Mesenchymal stem cell (in vitro differentiated cells and primary cell): Measurements from ENCODE around the gene PARD3B.

ENCODE experiments used
- DNase-seq: peaks from one replicate; pipeline ENCODE4 v3.0.0-alpha.2; 2013
- H2AFZ ChIP-seq: one replicate; pipeline ENCODE4 v1.6.1; 2013; ENCODE audit warnings: low read depth, mild to moderate bottlenecking, control low read depth, inconsistent platforms, low read length, moderate library complexity
- H2AK5ac ChIP-seq: 2 replicates; pipeline ENCODE4 v1.6.1; 2013; ENCODE audit warnings: low read length, moderate library complexity, mild to moderate bottlenecking, inconsistent platforms; ENCODE audit not compliant: severe bottlenecking
- H2BK120ac ChIP-seq: one replicate; pipeline ENCODE4 v1.6.1; 2013; ENCODE audit warnings: low read depth, mild to moderate bottlenecking, inconsistent platforms, low read length, moderate library complexity
- H2BK12ac ChIP-seq, 2 experiments: one replicate each; pipeline ENCODE4 v1.6.1; 2013; ENCODE audit warnings: inconsistent platforms in 2 of 2, low read length in 2 of 2, mild to moderate bottlenecking in 2 of 2, moderate library complexity in 2 of 2, control low read depth in 1 of 2
- H2BK15ac ChIP-seq: one replicate; pipeline ENCODE4 v1.6.1; 2013; ENCODE audit warnings: mild to moderate bottlenecking, low read depth, inconsistent platforms; ENCODE audit not compliant: poor library complexity, severe bottlenecking
- H2BK5ac ChIP-seq: 2 replicates; pipeline ENCODE4 v1.6.1; 2013; ENCODE audit warnings: low read depth, mild to moderate bottlenecking, low read length, control low read depth, inconsistent platforms; ENCODE audit not compliant: poor library complexity, severe bottlenecking
- H3K14ac ChIP-seq, 2 experiments: one replicate each; pipeline ENCODE4 v1.6.1; 2013; ENCODE audit warnings: inconsistent platforms in 2 of 2, low read length in 2 of 2, control low read depth in 1 of 2, mild to moderate bottlenecking in 1 of 2, moderate library complexity in 1 of 2
- H3K18ac ChIP-seq, 2 experiments: one replicate each; pipeline ENCODE4 v1.6.1; 2013; ENCODE audit warnings: inconsistent platforms in 2 of 2, low read length in 2 of 2, control low read depth in 1 of 2, low read depth in 1 of 2, mild to moderate bottlenecking in 1 of 2
- H3K23ac ChIP-seq, 2 experiments: one replicate each; pipeline ENCODE4 v1.6.1; 2013; ENCODE audit warnings: inconsistent platforms in 2 of 2, low read length in 2 of 2, mild to moderate bottlenecking in 2 of 2, moderate library complexity in 2 of 2, control low read depth in 1 of 2
- H3K27ac ChIP-seq: 2 replicates; pipeline ENCODE4 v1.5.1; 2013; ENCODE audit warnings: mild to moderate bottlenecking, moderate library complexity, low read length, control low read depth, inconsistent platforms; ENCODE audit not compliant: poor library complexity, severe bottlenecking
- H3K27me3 ChIP-seq, 2 experiments: 2 replicates each; pipeline versions ENCODE4 v1.6.1 to v1.7.0; 2013; ENCODE audit warnings: low read length in 2 of 2, mild to moderate bottlenecking in 2 of 2, moderate library complexity in 2 of 2, control low read depth in 1 of 2, inconsistent platforms in 1 of 2; ENCODE audit not compliant: control insufficient read depth in 1 of 2, insufficient read depth in 1 of 2
- H3K36me3 ChIP-seq, 2 experiments: 2 replicates each; pipeline versions ENCODE4 v1.6.1 to v1.7.0; 2013; ENCODE audit warnings: low read length in 2 of 2, control low read depth in 1 of 2, inconsistent platforms in 1 of 2, low read depth in 1 of 2, mild to moderate bottlenecking in 1 of 2; ENCODE audit not compliant: insufficient read depth in 2 of 2, control insufficient read depth in 1 of 2
- H3K4ac ChIP-seq, 2 experiments: one replicate each; pipeline ENCODE4 v1.6.1; 2013; ENCODE audit warnings: inconsistent platforms in 2 of 2, low read length in 2 of 2, mild to moderate bottlenecking in 2 of 2, moderate library complexity in 2 of 2, control low read depth in 1 of 2, low read depth in 1 of 2
- H3K4me1 ChIP-seq: 2 replicates; pipeline ENCODE4 v1.6.1; 2013; ENCODE audit warnings: low read depth, low read length, control low read depth; ENCODE audit not compliant: control insufficient read depth, insufficient read depth
- H3K4me2 ChIP-seq: 2 replicates; pipeline ENCODE4 v1.6.1; 2013; ENCODE audit warnings: low read length, mild to moderate bottlenecking, inconsistent platforms; ENCODE audit not compliant: poor library complexity, severe bottlenecking
- H3K4me3 ChIP-seq, 2 experiments: 2 replicates each; pipeline versions ENCODE4 v1.5.1 to v1.7.0; 2013; ENCODE audit warnings: low read length in 2 of 2, mild to moderate bottlenecking in 2 of 2, control low read depth in 1 of 2, low read depth in 1 of 2; ENCODE audit not compliant: insufficient read depth in 1 of 2
- H3K79me1 ChIP-seq: replicated peaks from 2 replicates; pipeline ENCODE4 v1.6.1; 2013; ENCODE audit warnings: mild to moderate bottlenecking, control low read depth, low read length, inconsistent platforms; ENCODE audit not compliant: poor library complexity, severe bottlenecking
- H3K9ac ChIP-seq: 2 replicates; pipeline ENCODE4 v1.7.0; 2013; ENCODE audit warnings: mild to moderate bottlenecking, low read length, moderate library complexity
- H3K9me3 ChIP-seq: 2 replicates; pipeline ENCODE4 v1.7.0; 2013; ENCODE audit warnings: mild to moderate bottlenecking, low read length; ENCODE audit not compliant: control insufficient read depth
- H4K8ac ChIP-seq: one replicate; pipeline ENCODE4 v1.6.1; 2013; ENCODE audit warnings: inconsistent platforms, mild to moderate bottlenecking, low read length, moderate library complexity
- H4K91ac ChIP-seq: one replicate; pipeline ENCODE4 v1.6.1; 2013; ENCODE audit warnings: mild to moderate bottlenecking, low read length, inconsistent platforms
- WGBS: methylation state at CpG from one replicate; pipeline ENCODE4 v1.1.7; 2013; ENCODE audit warnings: mixed read lengths; 5-methylcytosine and 5-hydroxymethylcytosine counted together

The PARD3B gene

GRCh38 chr2:204628926-204629712, 83.8 kb downstream of the PARD3B start:
- Histone ChIP-seq H3K14ac (no peak overlapping the region), H3K23ac (no peak overlapping the region), H3K4me1 (no peaks in the 10 kb centered on the region), H4K8ac (no peak overlapping the region), H3K27ac (no peak overlapping the region), H2AK5ac (no peak overlapping the region), H3K36me3 (no peaks in the 10 kb centered on the region), H3K27me3 (no peaks in the 10 kb centered on the region), H2AFZ (no peak overlapping the region), H2BK5ac (no peak overlapping the region), H3K79me1 (peaks cover 14% of the 10 kb centered on the region), H2BK12ac (no peak overlapping the region), H3K4ac (no peak overlapping the region), H3K4me3 (no peak overlapping the region), H3K9me3 (no peaks in the 10 kb centered on the region), H3K18ac (no peak overlapping the region), H3K9ac (no peak overlapping the region), H2BK15ac (no peak overlapping the region), H2BK120ac (no peak overlapping the region), H3K4me2 (no peak overlapping the region), H4K91ac (no peak overlapping the region)
- no peak for DNase-seq
- WGBS: 95% methylated on average over 6 of the region's 7 CpGs

GRCh38 chr2:204632410-204632809, 87.1 kb downstream of the PARD3B start:
- no peak overlapping the region for H2BK5ac ChIP-seq
- H3K4ac ChIP-seq: no peak overlapping the region

GRCh38 chr2:204634564-204634963, 89.3 kb downstream of the PARD3B start:
- WGBS: 100% methylated on average over 1 of the region's 3 CpGs
- Histone ChIP-seq H3K23ac (no peak overlapping the region), H3K4me1 (no peaks in the 10 kb centered on the region), H2BK12ac (no peak overlapping the region), H2BK5ac (no peak overlapping the region), H3K9me3 (no peaks in the 10 kb centered on the region), H3K36me3 (no peaks in the 10 kb centered on the region), H2AK5ac (no peak overlapping the region), H3K27me3 (no peaks in the 10 kb centered on the region), H4K8ac (no peak overlapping the region), H2BK15ac (no peak overlapping the region), H3K27ac (no peak overlapping the region), H2AFZ (no peak overlapping the region), H3K4ac (no peak overlapping the region), H3K79me1 (peaks cover 12% of the 10 kb centered on the region), H3K9ac (no peak overlapping the region), H2BK120ac (no peak overlapping the region), H3K4me3 (no peak overlapping the region), H3K14ac (no peak overlapping the region), H3K18ac (no peak overlapping the region), H3K4me2 (no peak overlapping the region), H4K91ac (no peak overlapping the region)
- DNase-seq: no peak

More at GRCh38 chr2:204632410-204632809, 87.1 kb downstream of the PARD3B start:
- H2AK5ac ChIP-seq: no peak overlapping the region
- H3K27me3 ChIP-seq: no peaks in the 10 kb centered on the region
- H2BK120ac ChIP-seq: no peak overlapping the region
- no peak overlapping the region for H3K4me2 ChIP-seq
- no peaks in the 10 kb centered on the region for H3K9me3 ChIP-seq
- peaks cover 11% of the 10 kb centered on the region for H3K79me1 ChIP-seq
- no peaks in the 10 kb centered on the region for H3K4me1 ChIP-seq
- peak overlapping the region in 1 of 2 experiments; percentile 28 for H3K18ac ChIP-seq
- H2BK15ac ChIP-seq: no peak overlapping the region
- 97% methylated on average over 3 of the region's 3 CpGs for WGBS
- H3K14ac ChIP-seq: no peak overlapping the region
- H2AFZ ChIP-seq: no peak overlapping the region
- peak overlapping the region in 1 of 2 experiments; percentile 34 for H3K23ac ChIP-seq
- no peak overlapping the region for H4K8ac ChIP-seq
- no peak overlapping the region for H4K91ac ChIP-seq
- H2BK12ac ChIP-seq: no peak overlapping the region
- no peak overlapping the region for H3K27ac ChIP-seq
- H3K4me3 ChIP-seq: no peak overlapping the region
- no peak overlapping the region for H3K9ac ChIP-seq
- DNase-seq: no peak
- no peaks in the 10 kb centered on the region for H3K36me3 ChIP-seq

- DNase-seq: no peak
- H2AFZ ChIP-seq: no peak overlapping the region
These were observed 90.2 kb downstream of the PARD3B start for GRCh38 chr2:204635478-204635877.

More at GRCh38 chr2:204635478-204635877, 90.2 kb downstream of the PARD3B start:
- H3K79me1 ChIP-seq: peaks cover 16% of the 10 kb centered on the region
- no peak overlapping the region for H4K8ac ChIP-seq
- no peak overlapping the region for H3K9ac ChIP-seq
- no peak overlapping the region for H2BK120ac ChIP-seq
- H3K36me3 ChIP-seq: no peaks in the 10 kb centered on the region
- H3K27me3 ChIP-seq: no peaks in the 10 kb centered on the region
- no peaks in the 10 kb centered on the region for H3K4me1 ChIP-seq
- no peaks in the 10 kb centered on the region for H3K9me3 ChIP-seq
- WGBS: 100% methylated on average over 1 of the region's 3 CpGs
- H3K18ac ChIP-seq: no peak overlapping the region
- no peak overlapping the region for H3K27ac ChIP-seq
- no peak overlapping the region for H2BK15ac ChIP-seq
- H3K4ac ChIP-seq: no peak overlapping the region
- H3K23ac ChIP-seq: no peak overlapping the region
- no peak overlapping the region for H2BK12ac ChIP-seq
- H2BK5ac ChIP-seq: no peak overlapping the region
- no peak overlapping the region for H3K14ac ChIP-seq
- no peak overlapping the region for H2AK5ac ChIP-seq
- H4K91ac ChIP-seq: no peak overlapping the region
- H3K4me2 ChIP-seq: no peak overlapping the region
- H3K4me3 ChIP-seq: no peak overlapping the region
